GM21360 (cell line): ENCODE measurements around the gene DAGLA.
"Not testable (repeated sequence)": the region's sequence is repeated elsewhere in the genome, so short reads cannot be mapped to it uniquely, and the experiment has no call there.

ENCODE experiments used
- ATAC-seq: cut with Tn5 transposase; IDR thresholded peaks from one replicate; pipeline ENCODE4 v1.9.1; 2021; ENCODE audit warnings: mild to moderate bottlenecking, moderate library complexity; ENCODE audit not compliant: unreplicated experiment

Gene DAGLA

GRCh38 chr11:61659413-61660196 is 20.6 kb upstream of the DAGLA start:
- no peak for ATAC-seq

- not testable (repeated sequence) for ATAC-seq
These were observed 19.2 kb upstream of the DAGLA start for GRCh38 chr11:61660997-61661396.

GRCh38 chr11:61666684-61667297 is 13.4 kb upstream of the DAGLA start:
- ATAC-seq = no peak

- no peak for ATAC-seq
These were observed 12.4 kb upstream of the DAGLA start for GRCh38 chr11:61667684-61668305.

- ATAC-seq = no peak
These were observed 10.8 kb upstream of the DAGLA start for GRCh38 chr11:61669417-61669816.

GRCh38 chr11:61670626-61671025 is 9.6 kb upstream of the DAGLA start:
- no peak for ATAC-seq

- no peak for ATAC-seq
These were observed 8.7 kb upstream of the DAGLA start for GRCh38 chr11:61671527-61671926.

- ATAC-seq = not testable (repeated sequence)
These were observed 6.2 kb upstream of the DAGLA start for GRCh38 chr11:61673946-61674467.

- no peak for ATAC-seq
These were observed 4.4 kb upstream of the DAGLA start for GRCh38 chr11:61675826-61676225.

- ATAC-seq = no peak
These were observed 895 bp upstream of the DAGLA start for GRCh38 chr11:61679296-61679695.

- no peak for ATAC-seq
These were observed 531 bp downstream of the DAGLA start for GRCh38 chr11:61680622-61681221.

- ATAC-seq = no peak
These were observed 2.0 kb downstream of the DAGLA start for GRCh38 chr11:61682093-61682732.

- ATAC-seq = no peak
These were observed 2.9 kb downstream of the DAGLA start for GRCh38 chr11:61682906-61683675.

- no peak for ATAC-seq
These were observed 4.0 kb downstream of the DAGLA start for GRCh38 chr11:61683961-61684869.

- no peak for ATAC-seq
These were observed 4.9 kb downstream of the DAGLA start for GRCh38 chr11:61684870-61685616.

GRCh38 chr11:61685617-61685967 is 5.4 kb downstream of the DAGLA start:
- no peak for ATAC-seq

- ATAC-seq = no peak
These were observed 5.9 kb downstream of the DAGLA start for GRCh38 chr11:61686066-61686465.

GRCh38 chr11:61686469-61686868 is 6.3 kb downstream of the DAGLA start:
- no peak for ATAC-seq

- ATAC-seq = no peak
These were observed 7.2 kb downstream of the DAGLA start for GRCh38 chr11:61687420-61687819.
